ENCODE data around the gene ATP13A5.

The ATP13A5 gene

DNA sequence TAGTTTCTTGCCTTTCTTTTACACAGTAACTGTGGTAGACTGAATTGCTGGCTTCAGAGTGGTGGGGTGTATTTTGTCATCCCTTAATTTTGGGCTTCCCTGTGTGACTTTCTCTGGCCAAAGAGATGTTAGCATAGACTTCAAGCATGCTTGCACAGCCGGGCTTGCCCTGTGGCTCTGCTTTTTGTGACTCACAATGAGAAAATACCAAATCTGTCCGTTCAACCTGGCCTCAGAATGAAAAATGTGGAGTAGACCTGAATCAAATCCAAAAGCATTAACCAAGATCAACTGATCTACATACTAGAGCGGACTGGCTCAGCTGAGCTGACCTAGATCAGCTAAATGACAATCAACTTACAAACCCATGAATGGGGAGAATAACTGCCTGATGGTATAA lies 86.2 kb downstream of the ATP13A5 start:
- Histone ChIP-seq H3K4me2 (ENCODE audit: insufficient read depth, low read length) (no peak overlapping the region), H3K9me3 (ENCODE audit: insufficient read depth, low read length, severe bottlenecking) (peaks cover 9% of the 10 kb centered on the region), H3K27me3 (ENCODE audit: insufficient read depth, low read length, poor library complexity) (no peaks in the 10 kb centered on the region), H3K4me3 (ENCODE audit: low read depth in 1 of 2, low read length in 2 of 2) (no peak overlapping the region), H3K79me2 (ENCODE audit: insufficient read depth, low read length) (no peaks in the 10 kb centered on the region), H4K20me1 (ENCODE audit: insufficient read depth, low read length) (no peaks in the 10 kb centered on the region), H2AFZ (ENCODE audit: low read depth, low read length) (no peak overlapping the region), H3K36me3 (ENCODE audit: insufficient read depth, low read length) (no peaks in the 10 kb centered on the region), H3K9ac (ENCODE audit: low read depth, low read length) (no peak overlapping the region), H3K4me1 (ENCODE audit: insufficient read depth, low read length) (no peaks in the 10 kb centered on the region), H3K27ac (ENCODE audit: low read length) (no peak overlapping the region)
- TF ChIP-seq, protein P1, sequence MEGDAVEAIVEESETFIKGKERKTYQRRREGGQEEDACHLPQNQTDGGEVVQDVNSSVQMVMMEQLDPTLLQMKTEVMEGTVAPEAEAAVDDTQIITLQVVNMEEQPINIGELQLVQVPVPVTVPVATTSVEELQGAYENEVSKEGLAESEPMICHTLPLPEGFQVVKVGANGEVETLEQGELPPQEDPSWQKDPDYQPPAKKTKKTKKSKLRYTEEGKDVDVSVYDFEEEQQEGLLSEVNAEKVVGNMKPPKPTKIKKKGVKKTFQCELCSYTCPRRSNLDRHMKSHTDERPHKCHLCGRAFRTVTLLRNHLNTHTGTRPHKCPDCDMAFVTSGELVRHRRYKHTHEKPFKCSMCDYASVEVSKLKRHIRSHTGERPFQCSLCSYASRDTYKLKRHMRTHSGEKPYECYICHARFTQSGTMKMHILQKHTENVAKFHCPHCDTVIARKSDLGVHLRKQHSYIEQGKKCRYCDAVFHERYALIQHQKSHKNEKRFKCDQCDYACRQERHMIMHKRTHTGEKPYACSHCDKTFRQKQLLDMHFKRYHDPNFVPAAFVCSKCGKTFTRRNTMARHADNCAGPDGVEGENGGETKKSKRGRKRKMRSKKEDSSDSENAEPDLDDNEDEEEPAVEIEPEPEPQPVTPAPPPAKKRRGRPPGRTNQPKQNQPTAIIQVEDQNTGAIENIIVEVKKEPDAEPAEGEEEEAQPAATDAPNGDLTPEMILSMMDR (IDR thresholded peaks at IDR 0.05; ENCODE audit: borderline replicate concordance, extremely low read depth, low read length, poor library complexity, severe bottlenecking), result no peak
- TF ChIP-seq EZH2 (IDR thresholded peaks at IDR 0.05; ENCODE audit: borderline replicate concordance, low read depth, low read length, severe bottlenecking), result no peak
- no peak for DNase-seq
- no peak for ATAC-seq (ENCODE audit: insufficient read depth, low read depth)

DNA sequence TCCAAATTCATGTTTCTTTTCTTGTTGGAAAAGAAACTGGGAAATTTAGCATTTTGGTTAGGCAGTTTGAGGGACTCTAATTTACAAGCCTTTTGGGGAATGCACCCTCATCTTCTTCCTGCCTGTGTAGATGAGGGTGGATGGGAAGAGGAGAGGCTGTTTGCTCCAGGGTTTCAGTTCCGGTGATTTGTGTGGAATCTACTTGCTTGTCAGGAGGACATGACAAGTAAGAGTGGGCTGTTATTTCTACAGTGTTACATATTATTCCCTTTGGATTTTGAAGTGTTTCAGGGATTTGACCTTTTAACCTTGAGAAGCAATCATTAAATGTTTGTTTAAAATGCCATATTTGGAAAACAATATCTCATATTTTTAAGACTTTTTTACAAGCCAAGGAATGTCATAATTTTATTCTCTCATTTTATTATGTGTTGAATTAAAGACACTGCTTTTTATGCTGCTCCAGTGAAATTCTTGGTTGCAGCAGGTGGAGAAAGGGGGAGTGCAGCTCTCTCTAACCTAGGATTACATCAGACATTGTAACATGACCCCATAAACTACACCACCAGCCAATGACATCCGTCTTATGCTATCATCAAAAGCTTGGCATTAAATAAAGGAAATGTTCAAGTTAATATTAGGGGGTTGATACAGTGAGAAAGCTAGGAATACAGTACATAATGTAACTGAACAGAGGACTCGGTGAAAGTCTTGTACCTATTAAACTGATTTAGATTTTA lies 107.3 kb downstream of the ATP13A5 start:
- H3K4me3 ChIP-seq (ENCODE audit: low read depth in 1 of 2, low read length in 2 of 2), result no peak overlapping the region
- H3K4me1 ChIP-seq (ENCODE audit: insufficient read depth, low read length), result no peaks in the 10 kb centered on the region

DNA sequence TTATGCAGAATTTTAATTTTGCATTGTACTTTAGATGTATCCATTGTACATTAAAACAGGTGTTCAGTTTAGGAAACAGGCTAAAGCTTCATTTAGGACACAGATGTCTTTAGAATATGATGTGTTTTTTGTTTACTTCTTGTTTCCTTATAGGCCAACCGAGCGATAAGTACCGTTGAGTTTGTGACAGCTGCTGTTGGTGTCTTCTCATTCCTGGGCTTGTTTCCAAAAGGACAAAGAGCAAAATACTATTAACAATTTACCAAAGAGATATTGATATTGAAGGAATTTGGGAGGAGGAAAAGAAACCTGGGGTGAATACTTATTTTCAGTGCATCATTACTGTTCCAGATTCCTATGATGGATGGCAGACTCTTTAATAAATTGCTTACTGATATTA lies 108.1 kb downstream of the ATP13A5 start:
- H3K79me2 ChIP-seq (ENCODE audit: insufficient read depth, low read length), result no peaks in the 10 kb centered on the region
- H2AFZ ChIP-seq (ENCODE audit: low read depth, low read length), result no peak overlapping the region
- H3K4me1 ChIP-seq (ENCODE audit: insufficient read depth, low read length), result no peaks in the 10 kb centered on the region
- H3K4me2 ChIP-seq (ENCODE audit: insufficient read depth, low read length), result no peak overlapping the region
- H4K20me1 ChIP-seq (ENCODE audit: insufficient read depth, low read length), result no peaks in the 10 kb centered on the region
- H3K9me3 ChIP-seq (ENCODE audit: insufficient read depth, low read length, severe bottlenecking), result no peaks in the 10 kb centered on the region
- H3K9ac ChIP-seq (ENCODE audit: low read depth, low read length), result no peak overlapping the region
- H3K27me3 ChIP-seq (ENCODE audit: insufficient read depth, low read length, poor library complexity), result peaks cover 3% of the 10 kb centered on the region
- no peak overlapping the region for H3K4me3 ChIP-seq (ENCODE audit: low read depth in 1 of 2, low read length in 2 of 2)
- H3K36me3 ChIP-seq (ENCODE audit: insufficient read depth, low read length), result no peaks in the 10 kb centered on the region
- ATAC-seq (ENCODE audit: insufficient read depth, low read depth), result no peak
- DNase-seq, result no peak
- TF ChIP-seq EZH2 (IDR thresholded peaks at IDR 0.05; ENCODE audit: borderline replicate concordance, low read depth, low read length, severe bottlenecking), result no peak
- TF ChIP-seq, protein P1 (IDR thresholded peaks at IDR 0.05; ENCODE audit: borderline replicate concordance, extremely low read depth, low read length, poor library complexity, severe bottlenecking), result no peak
- H3K27ac ChIP-seq (ENCODE audit: low read length), result no peak overlapping the region

More for the DNA sequence above, 107.3 kb downstream of the ATP13A5 start:
- Histone ChIP-seq H3K9ac (ENCODE audit: low read depth, low read length) (no peak overlapping the region), H3K36me3 (ENCODE audit: insufficient read depth, low read length) (no peaks in the 10 kb centered on the region), H3K9me3 (ENCODE audit: insufficient read depth, low read length, severe bottlenecking) (no peaks in the 10 kb centered on the region), H3K79me2 (ENCODE audit: insufficient read depth, low read length) (no peaks in the 10 kb centered on the region), H3K27ac (ENCODE audit: low read length) (no peak overlapping the region), H4K20me1 (ENCODE audit: insufficient read depth, low read length) (no peaks in the 10 kb centered on the region), H3K4me2 (ENCODE audit: insufficient read depth, low read length) (no peak overlapping the region), H2AFZ (ENCODE audit: low read depth, low read length) (no peak overlapping the region), H3K27me3 (ENCODE audit: insufficient read depth, low read length, poor library complexity) (peaks cover 3% of the 10 kb centered on the region)
- DNase-seq (no peak), ATAC-seq (ENCODE audit: insufficient read depth, low read depth) (no peak)
- TF ChIP-seq, protein P1 (IDR thresholded peaks at IDR 0.05; ENCODE audit: borderline replicate concordance, extremely low read depth, low read length, poor library complexity, severe bottlenecking), result no peak
- TF ChIP-seq EZH2 (IDR thresholded peaks at IDR 0.05; ENCODE audit: borderline replicate concordance, low read depth, low read length, severe bottlenecking), result no peak
